Measurements from ENCODE around the gene USP53.
A peak's percentile ranks its signal among the peaks of the same experiment; 100 is the strongest.

USP53 gene

DNA sequence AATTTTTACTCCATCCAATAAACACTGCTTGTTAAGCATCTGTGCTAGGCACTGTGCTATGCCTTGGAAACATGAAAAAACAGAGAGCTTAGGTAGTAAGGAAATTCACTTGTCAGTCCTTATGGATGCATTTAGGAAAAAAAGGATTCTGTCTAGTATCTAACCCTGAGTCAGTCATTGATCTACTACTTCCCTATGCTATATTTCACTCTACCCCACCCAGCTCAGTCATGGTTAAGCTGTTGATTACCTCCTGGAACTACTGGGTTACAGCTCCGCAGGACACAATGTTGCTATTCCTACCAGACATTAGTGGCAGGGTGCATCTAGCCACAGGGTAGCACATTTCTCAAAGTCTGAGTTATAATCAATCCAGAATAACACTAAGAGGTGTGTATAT is 2.9 kb upstream of the USP53 start:
- Mint-ChIP-seq H3K4me1 (ENCODE audit: low read depth) (peaks cover 54% of the 10 kb centered on the region), H3K27ac (peak overlapping the region; percentile 92), H3K9me3 (ENCODE audit: low read depth) (no peaks in the 10 kb centered on the region), H3K36me3 (no peaks in the 10 kb centered on the region), H3K4me3 (peak overlapping the region; percentile 68), H3K27me3 (no peaks in the 10 kb centered on the region)

GRCh38 chr4:119210775-119211174 is 1.7 kb upstream of the USP53 start:
- no peaks in the 10 kb centered on the region for H3K27me3 Mint-ChIP-seq
- peak overlapping the region; percentile 94 for H3K27ac Mint-ChIP-seq
- H3K4me3 Mint-ChIP-seq, result peak overlapping the region; percentile 98
- H3K4me1 Mint-ChIP-seq (ENCODE audit: low read depth), result peaks cover 61% of the 10 kb centered on the region
- no peaks in the 10 kb centered on the region for H3K9me3 Mint-ChIP-seq (ENCODE audit: low read depth)
- no peaks in the 10 kb centered on the region for H3K36me3 Mint-ChIP-seq

DNA sequence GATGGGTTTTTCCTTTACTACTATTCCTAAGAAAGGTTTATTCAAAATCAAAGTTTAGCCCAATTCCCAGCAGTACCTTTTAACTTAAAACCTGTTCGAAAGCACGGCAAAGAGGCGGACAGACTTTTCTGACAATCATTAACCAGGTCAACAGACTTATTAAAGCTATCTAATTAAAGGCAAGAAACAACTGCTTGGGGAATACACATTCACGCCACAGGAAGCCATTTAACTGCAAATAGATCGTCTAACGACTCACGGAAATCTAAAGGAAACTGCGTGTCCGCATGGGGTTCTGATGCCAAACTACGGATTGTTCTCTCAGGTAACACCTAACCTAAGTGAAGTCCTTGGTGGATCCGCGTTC is 663 bp upstream of the USP53 start:
- Mint-ChIP-seq H3K9me3 (ENCODE audit: low read depth) (no peaks in the 10 kb centered on the region), H3K27ac (peak overlapping the region; percentile 94)

GRCh38 chr4:119212964-119213606 is 572 bp downstream of the USP53 start:
- Mint-ChIP-seq H3K4me1 (ENCODE audit: low read depth) (peaks cover 64% of the 10 kb centered on the region), H3K27ac (peak overlapping the region; percentile 94), H3K36me3 (peaks cover 8% of the 10 kb centered on the region)

More for the DNA sequence above, 663 bp upstream of the USP53 start:
- Mint-ChIP-seq H3K36me3 (no peaks in the 10 kb centered on the region), H3K4me1 (ENCODE audit: low read depth) (peaks cover 58% of the 10 kb centered on the region), H3K27me3 (no peaks in the 10 kb centered on the region), H3K4me3 (peak overlapping the region; percentile 98)

GRCh38 chr4:119218093-119218492 is 5.6 kb downstream of the USP53 start:
- Mint-ChIP-seq H3K9me3 (ENCODE audit: low read depth) (no peaks in the 10 kb centered on the region), H3K4me3 (no peak overlapping the region), H3K4me1 (ENCODE audit: low read depth) (peaks cover 39% of the 10 kb centered on the region), H3K27me3 (no peaks in the 10 kb centered on the region), H3K27ac (no peak overlapping the region), H3K36me3 (peaks cover 27% of the 10 kb centered on the region)

More at GRCh38 chr4:119212964-119213606, 572 bp downstream of the USP53 start:
- Mint-ChIP-seq H3K27me3 (no peaks in the 10 kb centered on the region), H3K9me3 (ENCODE audit: low read depth) (no peaks in the 10 kb centered on the region), H3K4me3 (peak overlapping the region; percentile 98)

DNA sequence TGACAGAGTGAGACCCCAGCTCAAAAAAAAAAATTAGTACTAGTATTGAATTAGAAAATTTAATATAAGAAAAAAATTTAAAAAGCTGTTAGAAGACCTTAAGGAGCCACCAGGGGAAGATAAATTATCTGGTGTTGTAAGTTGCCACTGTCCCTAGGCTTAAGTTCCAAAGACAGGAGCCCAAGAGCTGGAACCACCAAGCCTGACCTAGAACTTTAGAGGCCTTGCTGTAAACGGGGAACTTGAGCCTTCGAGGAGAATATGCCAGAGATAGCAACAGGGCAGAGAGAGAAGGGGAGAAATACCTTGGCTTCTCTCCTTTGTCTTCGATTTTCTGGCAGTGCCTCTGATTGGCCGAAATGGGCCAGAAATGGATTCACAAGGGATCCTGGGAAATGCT is 8.9 kb downstream of the USP53 start:
- peaks cover 41% of the 10 kb centered on the region for H3K36me3 Mint-ChIP-seq
- no peak overlapping the region for H3K27ac Mint-ChIP-seq
- no peak overlapping the region for H3K4me3 Mint-ChIP-seq
- no peaks in the 10 kb centered on the region for H3K27me3 Mint-ChIP-seq
- peaks cover 24% of the 10 kb centered on the region for H3K4me1 Mint-ChIP-seq (ENCODE audit: low read depth)
- no peaks in the 10 kb centered on the region for H3K9me3 Mint-ChIP-seq (ENCODE audit: low read depth)

DNA sequence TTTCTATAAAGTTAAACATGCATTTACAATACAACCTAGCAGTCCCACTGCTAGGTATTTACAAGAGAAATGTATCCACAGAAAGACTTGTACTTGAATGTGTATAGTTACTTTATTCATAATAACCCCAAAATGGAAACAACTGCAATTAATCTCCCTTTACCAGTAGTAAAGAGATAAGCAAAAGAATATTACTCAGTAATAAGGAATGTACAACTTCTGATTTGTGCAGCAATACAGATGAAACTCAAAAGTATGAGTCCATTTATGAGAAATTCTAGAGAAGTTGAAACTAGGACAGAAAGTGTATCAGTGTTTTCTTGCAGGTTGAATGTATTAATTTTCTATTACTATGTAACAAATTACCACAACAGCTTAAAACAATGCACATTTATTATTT is 15.2 kb downstream of the USP53 start:
- Mint-ChIP-seq H3K27me3 (no peaks in the 10 kb centered on the region), H3K4me3 (no peak overlapping the region), H3K36me3 (peaks cover 18% of the 10 kb centered on the region), H3K27ac (peak overlapping the region; percentile 17), H3K9me3 (ENCODE audit: low read depth) (peaks cover 4% of the 10 kb centered on the region), H3K4me1 (ENCODE audit: low read depth) (peaks cover 42% of the 10 kb centered on the region)

GRCh38 chr4:119228406-119228805 is 15.9 kb downstream of the USP53 start:
- H3K4me1 Mint-ChIP-seq (ENCODE audit: low read depth), result peaks cover 46% of the 10 kb centered on the region
- H3K36me3 Mint-ChIP-seq, result peaks cover 14% of the 10 kb centered on the region
- peak overlapping the region; percentile 17 for H3K27ac Mint-ChIP-seq
- H3K9me3 Mint-ChIP-seq (ENCODE audit: low read depth), result peaks cover 4% of the 10 kb centered on the region
- no peaks in the 10 kb centered on the region for H3K27me3 Mint-ChIP-seq
- H3K4me3 Mint-ChIP-seq, result no peak overlapping the region

- Mint-ChIP-seq H3K4me3 (no peak overlapping the region), H3K36me3 (peaks cover 7% of the 10 kb centered on the region), H3K27ac (no peak overlapping the region), H3K27me3 (no peaks in the 10 kb centered on the region), H3K4me1 (ENCODE audit: low read depth) (peaks cover 58% of the 10 kb centered on the region), H3K9me3 (ENCODE audit: low read depth) (peaks cover 4% of the 10 kb centered on the region)
Measured at GRCh38 chr4:119229908-119230687, 17.6 kb downstream of the USP53 start.

DNA sequence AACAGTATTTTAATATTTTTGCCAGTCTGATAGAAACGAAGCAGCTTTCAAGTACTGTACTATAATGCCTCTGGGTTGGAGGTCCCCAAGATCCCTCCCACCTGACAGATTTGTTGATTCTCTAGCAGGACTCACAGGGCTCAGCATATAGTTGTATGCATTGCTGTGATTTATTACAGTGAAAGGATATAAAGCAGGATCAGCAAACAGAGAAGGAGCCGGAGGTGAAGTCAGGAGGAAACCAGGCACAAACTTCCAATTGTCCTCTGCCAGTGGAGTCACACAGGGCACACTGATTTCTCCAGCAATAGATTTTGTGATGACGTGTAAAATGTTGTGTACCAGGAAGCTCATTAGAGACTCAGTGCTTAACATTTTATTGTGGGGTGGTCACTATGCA is 19.0 kb downstream of the USP53 start:
- Mint-ChIP-seq H3K27ac (no peak overlapping the region), H3K36me3 (peaks cover 8% of the 10 kb centered on the region), H3K9me3 (ENCODE audit: low read depth) (peaks cover 4% of the 10 kb centered on the region), H3K4me3 (no peak overlapping the region), H3K27me3 (no peaks in the 10 kb centered on the region), H3K4me1 (ENCODE audit: low read depth) (peaks cover 66% of the 10 kb centered on the region)

- H3K9me3 Mint-ChIP-seq (ENCODE audit: low read depth), result peaks cover 4% of the 10 kb centered on the region
- peaks cover 73% of the 10 kb centered on the region for H3K4me1 Mint-ChIP-seq (ENCODE audit: low read depth)
- peaks cover 8% of the 10 kb centered on the region for H3K36me3 Mint-ChIP-seq
- H3K27me3 Mint-ChIP-seq, result no peaks in the 10 kb centered on the region
- H3K27ac Mint-ChIP-seq, result no peak overlapping the region
- H3K4me3 Mint-ChIP-seq, result no peak overlapping the region
Measured at GRCh38 chr4:119232286-119232685, 19.8 kb downstream of the USP53 start.

GRCh38 chr4:119233191-119233590 is 20.7 kb downstream of the USP53 start:
- Mint-ChIP-seq H3K27ac (no peak overlapping the region), H3K9me3 (ENCODE audit: low read depth) (peaks cover 4% of the 10 kb centered on the region), H3K4me3 (peak overlapping the region; percentile 64), H3K4me1 (ENCODE audit: low read depth) (peaks cover 74% of the 10 kb centered on the region), H3K27me3 (no peaks in the 10 kb centered on the region), H3K36me3 (peaks cover 8% of the 10 kb centered on the region)

- peak overlapping the region; percentile 64 for H3K27ac Mint-ChIP-seq
- H3K36me3 Mint-ChIP-seq, result peaks cover 11% of the 10 kb centered on the region
Measured at GRCh38 chr4:119233750-119234149, 21.2 kb downstream of the USP53 start.

DNA sequence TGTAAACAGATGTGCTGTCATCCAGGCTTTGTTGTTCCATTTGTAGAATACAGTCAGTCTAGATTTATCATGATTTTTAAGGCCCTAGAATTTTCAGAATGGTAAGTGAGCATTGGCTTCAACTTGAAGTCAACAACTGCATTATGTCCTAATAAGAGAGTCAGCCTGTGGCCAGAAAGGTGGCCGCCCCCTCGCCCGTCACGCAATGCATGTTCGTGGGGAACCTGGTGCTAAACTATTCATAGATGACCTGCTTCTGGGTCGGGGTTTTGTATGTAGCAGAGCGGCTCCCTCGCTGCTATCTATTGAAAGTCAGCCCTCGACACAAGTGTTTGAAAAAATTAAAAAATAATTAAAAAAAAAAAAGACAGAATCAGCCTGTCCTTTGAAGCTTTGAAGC is 24.7 kb downstream of the USP53 start:
- Mint-ChIP-seq H3K4me3 (no peak overlapping the region), H3K4me1 (ENCODE audit: low read depth) (peaks cover 52% of the 10 kb centered on the region), H3K9me3 (ENCODE audit: low read depth) (peaks cover 3% of the 10 kb centered on the region), H3K27me3 (no peaks in the 10 kb centered on the region), H3K36me3 (peaks cover 15% of the 10 kb centered on the region), H3K27ac (no peak overlapping the region)

More at GRCh38 chr4:119233750-119234149, 21.2 kb downstream of the USP53 start:
- H3K27me3 Mint-ChIP-seq, result no peaks in the 10 kb centered on the region
- H3K4me3 Mint-ChIP-seq, result peak overlapping the region; percentile 64
- H3K9me3 Mint-ChIP-seq (ENCODE audit: low read depth), result peaks cover 4% of the 10 kb centered on the region
- peaks cover 75% of the 10 kb centered on the region for H3K4me1 Mint-ChIP-seq (ENCODE audit: low read depth)

GRCh38 chr4:119237642-119238041 is 25.1 kb downstream of the USP53 start:
- H3K27me3 Mint-ChIP-seq, result no peaks in the 10 kb centered on the region
- H3K36me3 Mint-ChIP-seq, result peaks cover 14% of the 10 kb centered on the region
- no peak overlapping the region for H3K4me3 Mint-ChIP-seq
- peak overlapping the region; percentile 87 for H3K27ac Mint-ChIP-seq
- H3K9me3 Mint-ChIP-seq (ENCODE audit: low read depth), result no peaks in the 10 kb centered on the region
- peaks cover 47% of the 10 kb centered on the region for H3K4me1 Mint-ChIP-seq (ENCODE audit: low read depth)

Data from activated naive CD8-positive, alpha-beta T cell (primary cell).